Bronchial epithelial cell (primary cell): ENCODE measurements around the gene A4GALT. TPM values are rescaled to one million over a fixed set of nuclear protein-coding genes. Genes with fewer than 3 reads are reported as not detected.
"Not testable (repeated sequence)": the region's sequence is repeated elsewhere in the genome, so short reads cannot be mapped to it uniquely, and the experiment has no call there.

Source experiments
- DNase-seq: peaks from one replicate; pipeline ENCODE4 v3.0.0-alpha.2; 2010; ENCODE audit warnings: low read depth
- FAIRE-seq: peaks from 2 replicates; lab custom pipeline; 2011; peaks lifted over from hg19 to GRCh38; lab: Jason Lieb, UNC
- H3K27me3 ChIP-seq: 2 replicates; pipeline ENCODE4 v1.5.1; 2011; ENCODE audit warnings: low read length; ENCODE audit not compliant: control insufficient read depth, insufficient read depth
- H3K36me3 ChIP-seq: 2 replicates; pipeline ENCODE4 v1.5.1; 2011; ENCODE audit warnings: low read length; ENCODE audit not compliant: control insufficient read depth, insufficient read depth
- H3K4me3 ChIP-seq: 2 replicates; pipeline ENCODE4 v1.5.1; 2011; ENCODE audit warnings: mild to moderate bottlenecking, low read depth, low read length, control low read depth
- CTCF ChIP-seq: IDR thresholded peaks from 2 replicates; pipeline ENCODE4 v1.5.1; 2011; ENCODE audit warnings: mild to moderate bottlenecking, moderate library complexity, low read length, control low read depth, inconsistent platforms; ENCODE audit not compliant: insufficient read depth, severe bottlenecking
- total RNA-seq: library from RNA; depleted of rRNA; stranded (reverse); fragments of >200 nt; gene quantifications from 2 replicates; pipeline ENCODE4 v1.2.1, GENCODE V29; 2014

Gene A4GALT
- total RNA-seq, 1 donor from 2014 or later = 12.4 TPM

- peak; percentile 70 for DNase-seq
- H3K36me3 ChIP-seq = no peaks in the 10 kb centered on the region
- no peaks in the 10 kb centered on the region for H3K27me3 ChIP-seq
- H3K4me3 ChIP-seq = no peak overlapping the region
- FAIRE-seq = no peak
- TF ChIP-seq CTCF = no peak
These were observed 34.0 kb upstream of the A4GALT start for GRCh38 chr22:42754658-42755057.

DNA sequence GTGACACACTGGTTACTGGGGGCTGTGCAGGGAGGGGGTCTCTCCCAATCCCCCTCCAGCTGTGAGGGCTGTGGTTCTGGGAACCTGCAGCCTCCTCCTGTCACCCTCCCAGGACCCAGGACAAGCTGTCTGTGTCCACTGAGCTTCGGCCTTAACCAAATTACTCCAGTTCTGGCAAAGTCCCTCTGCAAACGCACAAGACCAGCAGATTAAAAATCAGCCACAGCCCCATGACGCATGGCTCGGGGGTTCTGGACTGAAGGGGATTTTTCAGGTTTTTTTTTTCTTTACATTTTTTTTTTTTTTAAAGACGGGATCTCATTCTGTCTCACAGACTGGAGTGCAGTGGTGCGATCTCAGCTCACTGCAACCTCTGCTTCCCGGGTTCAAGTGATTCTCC, 32.2 kb upstream of the A4GALT start:
- H3K27me3 ChIP-seq = no peaks in the 10 kb centered on the region
- TF ChIP-seq CTCF = no peak
- no peaks in the 10 kb centered on the region for H3K36me3 ChIP-seq
- FAIRE-seq (no peak), DNase-seq (no peak)
- no peak overlapping the region for H3K4me3 ChIP-seq

DNA sequence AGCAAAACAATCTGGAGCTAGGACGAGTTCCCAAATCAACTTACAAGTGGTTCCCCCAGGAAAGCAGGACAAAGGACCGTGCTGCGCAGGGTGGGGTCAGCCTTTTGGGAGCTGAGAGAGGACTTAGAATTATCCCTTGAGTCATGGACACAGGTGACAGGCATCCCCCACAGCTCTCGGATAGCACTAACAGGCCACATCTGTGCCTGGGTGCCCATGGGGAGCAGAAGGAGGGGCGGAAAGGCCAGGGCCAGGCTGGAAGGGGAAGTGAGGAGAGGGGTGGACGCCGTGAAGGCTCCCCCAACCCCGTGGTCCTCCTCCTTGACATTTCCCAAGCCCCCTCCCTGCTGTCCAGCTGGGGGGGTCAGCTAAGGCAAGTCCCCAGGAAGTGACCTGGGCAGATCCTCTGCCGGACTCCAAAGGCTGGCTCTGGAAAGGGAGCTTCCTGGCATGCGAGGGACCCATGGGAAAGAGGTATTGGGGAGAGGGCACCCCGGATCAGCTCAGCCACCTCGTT, 31.6 kb upstream of the A4GALT start:
- H3K36me3 ChIP-seq = no peaks in the 10 kb centered on the region
- no peaks in the 10 kb centered on the region for H3K27me3 ChIP-seq
- no peak overlapping the region for H3K4me3 ChIP-seq
- DNase-seq = no peak
- no peak for TF ChIP-seq CTCF
- no peak for FAIRE-seq

GRCh38 chr22:42750421-42750820, 29.8 kb upstream of the A4GALT start:
- not testable (repeated sequence) for DNase-seq, FAIRE-seq, H3K36me3 ChIP-seq, H3K27me3 ChIP-seq, H3K4me3 ChIP-seq

DNA sequence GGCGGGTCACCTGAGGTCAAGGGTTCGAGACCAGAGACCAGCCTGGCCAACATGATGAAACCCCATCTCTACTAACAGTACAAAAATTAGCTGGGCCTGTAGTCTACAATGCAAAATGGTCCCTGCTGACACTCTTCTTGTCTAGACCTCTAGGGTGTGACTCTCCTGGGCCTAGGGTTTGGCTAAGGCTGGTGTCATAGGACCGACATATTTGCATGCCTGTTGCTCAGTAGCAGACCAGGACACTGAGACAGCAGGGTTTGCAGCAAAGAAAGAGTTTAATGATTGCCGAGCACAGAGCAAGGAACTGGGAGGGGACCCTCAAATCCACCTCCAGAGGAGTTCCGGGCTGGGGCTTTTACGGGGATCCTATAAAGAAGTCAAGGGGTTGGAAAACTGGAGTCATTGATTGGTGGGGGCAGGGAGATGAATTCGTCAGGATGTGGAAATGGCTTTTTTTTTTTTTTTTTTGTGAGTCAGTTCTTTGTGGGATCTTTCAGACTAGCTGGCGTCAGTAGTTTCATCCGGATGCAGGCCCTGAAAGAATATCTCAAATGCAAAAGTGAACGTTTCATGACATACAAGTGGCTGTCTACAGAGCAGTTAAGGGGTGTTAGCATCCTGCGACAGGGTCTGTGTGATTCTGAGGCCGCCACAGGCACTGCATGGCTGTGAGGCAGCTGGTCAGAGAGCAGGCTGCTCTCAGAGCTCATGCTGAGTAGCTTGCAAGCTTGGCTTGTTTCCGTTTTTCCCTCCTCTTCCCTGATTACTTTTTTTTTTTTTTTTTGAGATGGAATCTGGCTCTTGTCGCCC, 27.2 kb upstream of the A4GALT start:
- no peak for TF ChIP-seq CTCF
- FAIRE-seq = no peak
- Histone ChIP-seq H3K36me3 (no peaks in the 10 kb centered on the region), H3K27me3 (no peaks in the 10 kb centered on the region), H3K4me3 (no peak overlapping the region)
- DNase-seq = peak; percentile 77

DNA sequence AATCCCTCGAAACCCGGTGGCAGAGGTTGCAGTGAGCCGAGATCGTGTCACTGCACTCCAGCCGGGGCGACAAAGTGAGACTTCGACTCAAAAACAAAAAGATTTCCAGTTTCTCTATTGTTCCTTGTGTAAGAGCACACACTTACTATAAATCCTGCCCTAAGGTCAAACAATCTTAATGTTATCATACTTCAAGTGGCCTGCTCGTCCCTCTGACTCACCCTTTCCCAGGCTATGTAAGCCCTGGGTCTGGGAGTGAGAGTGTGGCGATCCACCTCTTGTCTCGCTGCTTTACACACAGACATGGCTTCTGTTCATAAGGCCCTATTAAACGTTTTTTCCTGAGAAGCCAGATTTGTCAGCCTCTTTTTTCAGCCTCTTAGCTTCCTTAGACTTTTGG, 24.4 kb upstream of the A4GALT start:
- no peak overlapping the region for H3K4me3 ChIP-seq
- no peak for FAIRE-seq
- DNase-seq = peak; percentile 81

More for the DNA sequence above, 24.4 kb upstream of the A4GALT start:
- no peak for TF ChIP-seq CTCF
- H3K27me3 ChIP-seq = no peaks in the 10 kb centered on the region
- H3K36me3 ChIP-seq = no peaks in the 10 kb centered on the region
